Measurements from ENCODE around the gene WBP2NL. TPM values are rescaled to one million over a fixed set of nuclear protein-coding genes. Genes with fewer than 3 reads are reported as not detected.

The WBP2NL gene
- total RNA-seq, 3 donors from 2014 or later (not counting 1 experiment from before 2014, with no cell fraction given), result 1.7 to 3.6 (median 3.0) TPM

GRCh38 chr22:42007922-42008321 lies 9.3 kb downstream of the WBP2NL start:
- H3K9me3 Mint-ChIP-seq, result peaks cover 0 to 2% of the 10 kb centered on the region in 2 donors
- Histone ChIP-seq H3K4me3 (ENCODE audit: low read length) (no peak overlapping the region), H3K27ac (ENCODE audit: low read length) (no peak overlapping the region), H3K4me1 (ENCODE audit: control insufficient read depth, insufficient read depth, low read length) (no peaks in the 10 kb centered on the region), H3K27me3 (ENCODE audit: control insufficient read depth, insufficient read depth, low read length) (no peaks in the 10 kb centered on the region), H3K9me3 (ENCODE audit: control insufficient read depth, insufficient read depth, low read length) (peaks cover 10% of the 10 kb centered on the region), H3K36me3 (ENCODE audit: control insufficient read depth, insufficient read depth, low read length) (no peaks in the 10 kb centered on the region)
- no peak overlapping the region for H3K27ac Mint-ChIP-seq
- TF ChIP-seq CTCF (IDR thresholded peaks at IDR 0.05), result no peak
- ATAC-seq (no peak), DNase-seq (no peak)
- intact Hi-C loops (cut with micrococcal nuclease), result no loop called here
- no peaks in the 10 kb centered on the region for H3K4me1 Mint-ChIP-seq
- H3K36me3 Mint-ChIP-seq, result peaks cover 16% of the 10 kb centered on the region
- H3K27me3 Mint-ChIP-seq (ENCODE audit: low read depth in 2 of 2), result peaks cover 3 to 19% of the 10 kb centered on the region in 2 donors
- no peak overlapping the region for H3K4me3 Mint-ChIP-seq
- 66% methylated on average over 4 of the region's 4 CpGs for WGBS (ENCODE audit: insufficient coverage)

DNA sequence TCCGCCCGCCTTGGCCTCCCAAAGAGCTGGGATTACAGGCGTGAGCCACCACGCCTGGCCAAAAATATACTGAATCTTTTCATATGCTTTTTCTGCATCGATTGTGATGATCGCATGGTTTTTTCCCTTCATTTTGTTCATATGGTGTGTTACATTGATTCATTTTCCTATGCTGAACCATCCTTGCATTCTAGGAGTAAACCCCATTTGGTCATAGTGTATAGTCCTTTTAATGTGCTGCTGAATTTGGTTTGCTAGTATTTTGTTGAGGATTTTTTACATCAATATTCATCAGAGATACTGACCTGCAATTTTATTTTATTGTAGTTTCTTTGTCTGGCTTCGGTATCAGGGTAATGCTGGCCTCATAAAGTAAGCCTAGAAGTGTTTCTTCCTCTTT lies 12.2 kb downstream of the WBP2NL start:
- no peak for TF ChIP-seq CTCF (IDR thresholded peaks at IDR 0.05)
- Mint-ChIP-seq H3K4me3 (no peak overlapping the region), H3K36me3 (peaks cover 16% of the 10 kb centered on the region), H3K27ac (no peak overlapping the region), H3K9me3 (peaks cover 0 to 2% of the 10 kb centered on the region in 2 donors), H3K4me1 (no peaks in the 10 kb centered on the region), H3K27me3 (ENCODE audit: low read depth in 2 of 2) (peaks cover 7 to 32% of the 10 kb centered on the region in 2 donors)
- DNase-seq, result no peak
- WGBS (ENCODE audit: insufficient coverage), result 82% methylated on average over 7 of the region's 7 CpGs
- intact Hi-C loops (cut with micrococcal nuclease), result no loop called here
- H3K27ac ChIP-seq (ENCODE audit: low read length), result no peak overlapping the region
- ATAC-seq, result no peak
- H3K9me3 ChIP-seq (ENCODE audit: control insufficient read depth, insufficient read depth, low read length), result peaks cover 10% of the 10 kb centered on the region
- no peak overlapping the region for H3K4me3 ChIP-seq (ENCODE audit: low read length)
- no peaks in the 10 kb centered on the region for H3K36me3 ChIP-seq (ENCODE audit: control insufficient read depth, insufficient read depth, low read length)
- no peaks in the 10 kb centered on the region for H3K4me1 ChIP-seq (ENCODE audit: control insufficient read depth, insufficient read depth, low read length)
- H3K27me3 ChIP-seq (ENCODE audit: control insufficient read depth, insufficient read depth, low read length), result no peaks in the 10 kb centered on the region

GRCh38 chr22:42013385-42013784 lies 14.8 kb downstream of the WBP2NL start:
- DNase-seq (no peak), ATAC-seq (no peak)
- Mint-ChIP-seq H3K27ac (no peak overlapping the region), H3K27me3 (ENCODE audit: low read depth in 2 of 2) (peaks cover 12 to 33% of the 10 kb centered on the region in 2 donors), H3K4me3 (no peak overlapping the region), H3K4me1 (no peaks in the 10 kb centered on the region), H3K9me3 (peaks cover 0 to 2% of the 10 kb centered on the region in 2 donors), H3K36me3 (peaks cover 16% of the 10 kb centered on the region)
- Histone ChIP-seq H3K4me1 (ENCODE audit: control insufficient read depth, insufficient read depth, low read length) (no peaks in the 10 kb centered on the region), H3K4me3 (ENCODE audit: low read length) (no peak overlapping the region), H3K36me3 (ENCODE audit: control insufficient read depth, insufficient read depth, low read length) (no peaks in the 10 kb centered on the region), H3K27me3 (ENCODE audit: control insufficient read depth, insufficient read depth, low read length) (no peaks in the 10 kb centered on the region), H3K27ac (ENCODE audit: low read length) (no peak overlapping the region), H3K9me3 (ENCODE audit: control insufficient read depth, insufficient read depth, low read length) (peaks cover 10% of the 10 kb centered on the region)
- intact Hi-C loops (cut with micrococcal nuclease), result no loop called here
- TF ChIP-seq CTCF (IDR thresholded peaks at IDR 0.05), result no peak
- WGBS (ENCODE audit: insufficient coverage), result 89% methylated on average over 4 of the region's 4 CpGs

DNA sequence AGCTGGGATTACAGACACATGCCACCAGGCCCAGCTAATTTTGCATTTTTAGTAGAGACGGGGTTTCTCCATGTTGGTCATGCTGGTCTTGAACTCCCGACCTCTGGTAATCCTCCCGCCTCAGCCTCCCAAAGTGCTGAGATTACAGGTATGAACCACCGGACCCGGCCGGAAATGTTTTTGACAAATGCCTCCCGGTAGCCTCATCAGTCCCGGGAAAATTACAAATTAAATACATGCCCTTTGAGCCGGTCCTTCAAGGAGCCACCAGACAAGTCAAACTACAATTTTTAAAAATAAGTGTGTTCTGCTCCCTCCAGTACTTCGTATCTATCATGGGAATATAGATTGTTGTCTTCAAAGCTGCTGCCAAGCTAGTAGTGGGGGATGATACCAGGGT lies 17.5 kb downstream of the WBP2NL start:
- intact Hi-C loops (cut with micrococcal nuclease), result no loop called here
- no peak for DNase-seq
- Mint-ChIP-seq H3K27me3 (ENCODE audit: low read depth in 2 of 2) (peaks cover 12 to 27% of the 10 kb centered on the region in 2 donors), H3K4me1 (no peaks in the 10 kb centered on the region), H3K27ac (no peak overlapping the region), H3K9me3 (peaks cover 0 to 2% of the 10 kb centered on the region in 2 donors), H3K4me3 (no peak overlapping the region), H3K36me3 (peaks cover 9% of the 10 kb centered on the region)
- WGBS (ENCODE audit: insufficient coverage), result 82% methylated on average over 9 of the region's 10 CpGs
- Histone ChIP-seq H3K9me3 (ENCODE audit: control insufficient read depth, insufficient read depth, low read length) (peaks cover 3% of the 10 kb centered on the region), H3K27ac (ENCODE audit: low read length) (no peak overlapping the region), H3K27me3 (ENCODE audit: control insufficient read depth, insufficient read depth, low read length) (no peaks in the 10 kb centered on the region), H3K4me1 (ENCODE audit: control insufficient read depth, insufficient read depth, low read length) (no peaks in the 10 kb centered on the region), H3K4me3 (ENCODE audit: low read length) (no peak overlapping the region), H3K36me3 (ENCODE audit: control insufficient read depth, insufficient read depth, low read length) (no peaks in the 10 kb centered on the region)
- ATAC-seq, result no peak
- no peak for TF ChIP-seq CTCF (IDR thresholded peaks at IDR 0.05)

Measured in natural killer cell (primary cell).